GM12878 (cell line): Measurements from ENCODE around the gene AGPAT2. TPM values are rescaled to one million over a fixed set of nuclear protein-coding genes. Genes with fewer than 3 reads are reported as not detected.

ENCODE experiments used
- ATAC-seq: fragments of 200-7000 bp; cut with Tn5 transposase; 3 replicates; pipeline ENCODE4 v1.9.1; 2020; ENCODE audit warnings: mild to moderate bottlenecking, moderate library complexity
- BruUV-seq: library from RNA; stranded (reverse); fragments of 400-500 nt; replicated peaks from 2 replicates; lab custom pipeline; 2021; lab: Mats Ljungman, UMichigan
- CTCF ChIA-PET: fragments of 300-600 bp; sonication (Branson Sonifier 250); formaldehyde crosslinking; extraction: SDS; loops from one replicate; lab custom pipeline; 2021; ENCODE audit warnings: inconsistent platforms; lab: Yijun Ruan, JAX
- POLR2A ChIA-PET: fragments of 350-600 bp; formaldehyde crosslinking; extraction: SDS; loops from one replicate; lab custom pipeline; 2021; ENCODE audit warnings: inconsistent platforms; lab: Charles Lee
- RAD21 ChIA-PET: fragments of 300-600 bp; sonication (Branson Sonifier 250); formaldehyde crosslinking; loops from one replicate; lab custom pipeline; 2023; ENCODE audit warnings: antibody characterized with exemption; ENCODE audit not compliant: unreplicated experiment; lab: Charles Lee
- SMC1A ChIA-PET: fragments of 300-600 bp; sonication (Branson Sonifier 250); formaldehyde crosslinking; loops from one replicate; lab custom pipeline; 2023; ENCODE audit not compliant: unreplicated experiment, uncharacterized antibody; lab: Charles Lee
- DNase-seq: peaks from one replicate; pipeline ENCODE4 v3.0.0-alpha.2; 2011; ENCODE audit warnings: low read depth, low spot score
- FAIRE-seq: peaks from 3 replicates; lab custom pipeline; 2011; peaks lifted over from hg19 to GRCh38; lab: Jason Lieb, UNC
- H2AFZ ChIP-seq: 2 replicates; pipeline ENCODE4 v1.6.0; 2011; ENCODE audit warnings: low read depth, low read length, control low read depth; ENCODE audit not compliant: control insufficient read depth
- H3K27ac ChIP-seq: 2 replicates; pipeline ENCODE4 v1.5.1; 2011; ENCODE audit warnings: control low read depth; ENCODE audit not compliant: control insufficient read depth, insufficient read depth
- H3K27me3 ChIP-seq, 2 experiments: replicated peaks in 1 of 2; 2 replicates each; pipeline versions ENCODE4 v1.6.0 to v1.6.1; 2011; ENCODE audit warnings: low read length in 1 of 2; ENCODE audit not compliant: control insufficient read depth in 2 of 2, insufficient read depth in 2 of 2
- H3K36me3 ChIP-seq, 2 experiments: 2 replicates each; pipeline ENCODE4 v1.5.1; 2011; ENCODE audit warnings: low read length in 1 of 2; ENCODE audit not compliant: control insufficient read depth in 2 of 2, insufficient read depth in 2 of 2
- H3K4me1 ChIP-seq: 2 replicates; pipeline ENCODE4 v1.6.1; 2011; ENCODE audit warnings: mild to moderate bottlenecking, low read length, moderate library complexity, mixed read lengths; ENCODE audit not compliant: control insufficient read depth, insufficient read depth
- H3K4me2 ChIP-seq: 2 replicates; pipeline ENCODE4 v1.6.0; 2011; ENCODE audit warnings: control low read depth; ENCODE audit not compliant: control insufficient read depth, insufficient read depth
- H3K4me3 ChIP-seq: fragments of 200-600 bp; sonication (generic); 2 replicates; pipeline ENCODE4 v1.5.1; 2016
- H3K79me2 ChIP-seq: 2 replicates; pipeline ENCODE4 v1.6.0; 2011; ENCODE audit warnings: low read length; ENCODE audit not compliant: control insufficient read depth, insufficient read depth
- H3K9ac ChIP-seq: 2 replicates; pipeline ENCODE4 v1.8.0; 2011; ENCODE audit warnings: low read length, control low read depth, mixed read lengths; ENCODE audit not compliant: control insufficient read depth, insufficient read depth
- H3K9me3 ChIP-seq: replicated peaks from 3 replicates; pipeline ENCODE4 v1.5.1; 2011; ENCODE audit warnings: mild to moderate bottlenecking, low read length; ENCODE audit not compliant: control insufficient read depth, insufficient read depth
- H4K20me1 ChIP-seq: 2 replicates; pipeline ENCODE4 v1.6.0; 2011; ENCODE audit not compliant: control insufficient read depth, insufficient read depth
- STAT3 ChIP-seq: IDR thresholded peaks from 2 replicates; pipeline ENCODE4 v1.6.1; 2011; ENCODE audit warnings: low read depth, low read length, improper control_type of control experiment
- ZNF24 ChIP-seq: fragments of 450-650 bp; IDR thresholded peaks from 2 replicates; pipeline ENCODE4 v1.6.1; 2017; ENCODE audit warnings: antibody characterized with exemption, mild to moderate bottlenecking
- WGBS: methylation state at CpG from one replicate; pipeline ENCODE4 v1.1.6; 2016; ENCODE audit warnings: low lambda C conversion rate; ENCODE audit not compliant: insufficient replicate concordance, insufficient coverage; ENCODE audit errors: missing lambda C conversion rate; 5-methylcytosine and 5-hydroxymethylcytosine counted together
- in situ Hi-C: fragments of 300-500 bp; cut with MboI; formaldehyde crosslinking; loops from 9 replicates; pipeline ENCODE4 v1.14.3; 2018; ENCODE audit warnings: mixed read lengths
- intact Hi-C: fragments of 100-400 bp; cut with micrococcal nuclease; formaldehyde crosslinking; loops from one replicate; pipeline ENCODE4 v1.14.2; 2022; ENCODE audit not compliant: unreplicated experiment
- polyA plus RNA-seq, 11 experiments: library from polyadenylated mRNA; depleted of rRNA in 4 of 11; unstranded in 6 of 11; stranded (reverse) in 5 of 11; fragments of >200 nt; fragmentation: Nextera tagmentation in 4 of 11; fragmentation: Illumina TruSeq in 1 of 11; extraction: Ambion mirVana in 4 of 11; extraction: Trizol in 1 of 11; gene quantifications; 1 replicate in 1 of 11; 2 replicates in 10 of 11; pipeline versions ENCODE4 v1.2.1 to v1.2.3, GENCODE V29; 2011 to 2016; ENCODE audit warnings: inconsistent platforms in 2 of 11, missing spikeins in 2 of 11, low read depth in 1 of 11
- total RNA-seq, 4 experiments: library from RNA; depleted of rRNA in 3 of 4; stranded (reverse); fragments of >200 nt in 3 of 4; fragmentation: Illumina TruSeq in 1 of 4; extraction: Trizol in 1 of 4; gene quantifications; 2 replicates each; pipeline versions ENCODE4 v1.2.1 to v1.2.3, GENCODE V29; 2013 to 2021
- TF ChIP-seq, protein P1 (sequence below): IDR thresholded peaks from 2 replicates; pipeline ENCODE4 v1.6.1; 2011; ENCODE audit warnings: low read depth, low read length, improper control_type of control experiment, borderline replicate concordance
- TF ChIP-seq, protein P2 (sequence below): fragments of 450-650 bp; IDR thresholded peaks from 2 replicates; pipeline ENCODE4 v1.6.1; 2018; ENCODE audit warnings: mild to moderate bottlenecking, low read depth, moderate library complexity; ENCODE audit not compliant: partially characterized antibody

Gene AGPAT2
- total and polyA plus RNA-seq, 10 of the 15 experiments (the other 5 are each of a cell fraction or from before 2014, with no cell fraction given), result 0.10 to 28.5 (median 18.2) TPM

DNA sequence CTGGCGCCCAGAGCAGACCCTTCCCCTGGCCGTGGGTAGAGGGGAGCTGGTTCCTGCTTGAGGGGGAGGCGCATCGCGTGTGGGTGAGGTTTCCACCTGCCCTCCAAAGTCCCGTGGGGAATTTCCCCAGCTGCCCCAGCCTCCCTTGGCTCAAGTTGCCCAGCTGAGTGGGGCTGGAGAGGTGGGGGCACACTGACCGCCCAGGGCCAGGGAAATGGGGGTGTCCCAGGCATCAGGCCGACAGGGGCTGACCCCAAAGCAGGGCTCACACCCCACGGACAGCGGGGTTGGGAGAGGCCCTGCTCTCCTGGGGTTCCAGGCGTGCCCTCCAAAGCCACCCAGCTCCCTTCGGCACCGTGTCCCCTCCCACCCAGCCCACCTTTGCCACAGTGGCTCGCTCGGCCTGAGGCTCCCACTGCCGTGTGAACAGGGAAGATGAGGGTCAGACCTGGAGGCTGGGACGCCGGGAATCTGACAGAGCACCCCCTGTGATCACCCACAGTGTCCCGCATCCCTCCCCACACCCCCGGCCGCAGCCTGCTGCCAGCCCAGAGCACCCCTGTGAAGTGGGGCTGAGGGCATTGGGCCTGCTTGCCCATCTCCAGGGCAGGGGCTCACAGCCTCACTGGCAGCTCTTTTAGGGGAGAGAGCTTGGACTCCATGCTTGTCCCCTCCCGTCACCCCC, 25.5 kb downstream of the AGPAT2 start:
- BruUV-seq, result no TSS peak
- POLR2A ChIA-PET, result interaction anchor here (0.6 kb wide), 1 partner anchor 25 kb away, joined by 6 read pairs; no protein-coding TSS in a partner anchor
- TF ChIP-seq, protein P1, sequence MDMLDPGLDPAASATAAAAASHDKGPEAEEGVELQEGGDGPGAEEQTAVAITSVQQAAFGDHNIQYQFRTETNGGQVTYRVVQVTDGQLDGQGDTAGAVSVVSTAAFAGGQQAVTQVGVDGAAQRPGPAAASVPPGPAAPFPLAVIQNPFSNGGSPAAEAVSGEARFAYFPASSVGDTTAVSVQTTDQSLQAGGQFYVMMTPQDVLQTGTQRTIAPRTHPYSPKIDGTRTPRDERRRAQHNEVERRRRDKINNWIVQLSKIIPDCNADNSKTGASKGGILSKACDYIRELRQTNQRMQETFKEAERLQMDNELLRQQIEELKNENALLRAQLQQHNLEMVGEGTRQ, result no peak
- TF ChIP-seq STAT3, result no peak
- no peak for TF ChIP-seq ZNF24
- TF ChIP-seq, protein P2, sequence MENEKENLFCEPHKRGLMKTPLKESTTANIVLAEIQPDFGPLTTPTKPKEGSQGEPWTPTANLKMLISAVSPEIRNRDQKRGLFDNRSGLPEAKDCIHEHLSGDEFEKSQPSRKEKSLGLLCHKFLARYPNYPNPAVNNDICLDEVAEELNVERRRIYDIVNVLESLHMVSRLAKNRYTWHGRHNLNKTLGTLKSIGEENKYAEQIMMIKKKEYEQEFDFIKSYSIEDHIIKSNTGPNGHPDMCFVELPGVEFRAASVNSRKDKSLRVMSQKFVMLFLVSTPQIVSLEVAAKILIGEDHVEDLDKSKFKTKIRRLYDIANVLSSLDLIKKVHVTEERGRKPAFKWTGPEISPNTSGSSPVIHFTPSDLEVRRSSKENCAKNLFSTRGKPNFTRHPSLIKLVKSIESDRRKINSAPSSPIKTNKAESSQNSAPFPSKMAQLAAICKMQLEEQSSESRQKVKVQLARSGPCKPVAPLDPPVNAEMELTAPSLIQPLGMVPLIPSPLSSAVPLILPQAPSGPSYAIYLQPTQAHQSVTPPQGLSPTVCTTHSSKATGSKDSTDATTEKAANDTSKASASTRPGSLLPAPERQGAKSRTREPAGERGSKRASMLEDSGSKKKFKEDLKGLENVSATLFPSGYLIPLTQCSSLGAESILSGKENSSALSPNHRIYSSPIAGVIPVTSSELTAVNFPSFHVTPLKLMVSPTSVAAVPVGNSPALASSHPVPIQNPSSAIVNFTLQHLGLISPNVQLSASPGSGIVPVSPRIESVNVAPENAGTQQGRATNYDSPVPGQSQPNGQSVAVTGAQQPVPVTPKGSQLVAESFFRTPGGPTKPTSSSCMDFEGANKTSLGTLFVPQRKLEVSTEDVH, result no peak
- no peak overlapping the region for H3K9ac ChIP-seq
- SMC1A ChIA-PET, result no interaction called here
- WGBS, result 12% methylated on average over 15 of the region's 22 CpGs
- ATAC-seq, result no peak
- RAD21 ChIA-PET, result no interaction called here
- H3K36me3 ChIP-seq, result no peaks in the 10 kb centered on the region
- peaks cover 15 to 29% of the 10 kb centered on the region in 2 experiments for H3K27me3 ChIP-seq
- in situ Hi-C loops (no loop called here), intact Hi-C loops (no loop called here)
- H3K4me3 ChIP-seq, result no peak overlapping the region
- no peak overlapping the region for H3K4me2 ChIP-seq
- no peaks in the 10 kb centered on the region for H3K9me3 ChIP-seq
- no peak overlapping the region for H2AFZ ChIP-seq
- H3K27ac ChIP-seq, result no peak overlapping the region
- no peak for FAIRE-seq
- no peaks in the 10 kb centered on the region for H3K4me1 ChIP-seq
- CTCF ChIA-PET, result interaction anchor here (1.1 to 1.3 kb wide), 2 partner anchors 10 to 299 kb away, joined by 3 to 4 read pairs; partner anchors contain the start of gene DNLZ
- DNase-seq, result no peak
- H4K20me1 ChIP-seq, result no peaks in the 10 kb centered on the region
- H3K79me2 ChIP-seq, result no peaks in the 10 kb centered on the region
